Gastroesophageal sphincter (tissue), 4 donors: ENCODE data around the gene DCPS. TPM values are rescaled to one million over a fixed set of nuclear protein-coding genes. Genes with fewer than 3 reads are reported as not detected.
"Not testable (repeated sequence)": the region's sequence is repeated elsewhere in the genome, so short reads cannot be mapped to it uniquely, and the experiment has no call there.

Experiments
- ATAC-seq: fragments of 150-250 bp; one replicate; pipeline ENCODE4 v1.9.1; 2016; ENCODE audit warnings: mild to moderate bottlenecking, moderate library complexity
- H3K27ac ChIP-seq, 4 donors: fragments of 200-600 bp; sonication (generic) in 3 of 4; 1 replicate in 3 of 4; 2 replicates in 1 of 4; pipeline ENCODE4 v1.5.1; 2016 to 2019
- H3K27me3 ChIP-seq: fragments of 200-600 bp; sonication (generic); one replicate; pipeline ENCODE4 v1.5.1; 2019
- H3K36me3 ChIP-seq, 2 donors: fragments of 200-600 bp; sonication (generic); one replicate each; pipeline ENCODE4 v1.5.1; 2019; ENCODE audit warnings: control low read depth in 1 of 2
- H3K4me1 ChIP-seq, 3 donors: fragments of 200-600 bp; sonication (generic); 1 replicate in 2 of 3; 2 replicates in 1 of 3; pipeline ENCODE4 v1.5.1; 2016 to 2019; ENCODE audit warnings: control low read depth in 2 of 3
- H3K4me3 ChIP-seq, 2 donors: fragments of 200-600 bp; sonication (generic); one replicate each; pipeline ENCODE4 v1.5.1; 2019; ENCODE audit warnings: mild to moderate bottlenecking in 1 of 2, moderate library complexity in 1 of 2
- H3K9me3 ChIP-seq, 3 donors: fragments of 200-600 bp; sonication (generic); one replicate each; pipeline ENCODE4 v1.5.1; 2017 to 2019; ENCODE audit warnings: control low read depth in 2 of 3
- CTCF ChIP-seq, 4 experiments: fragments of 200-600 bp in 2 of 4; fragments of 450-650 bp in 2 of 4; sonication (generic) in 1 of 4; IDR thresholded peaks; one replicate each; pipeline ENCODE4 v1.5.1; 2017 to 2019; ENCODE audit warnings: antibody characterized with exemption in 4 of 4, mild to moderate bottlenecking in 2 of 4, moderate library complexity in 2 of 4
- EP300 ChIP-seq: sonication (generic); formaldehyde crosslinking; IDR thresholded peaks from one replicate; pipeline ENCODE4 v1.6.1; 2017; ENCODE audit warnings: antibody characterized with exemption, mild to moderate bottlenecking
- POLR2A ChIP-seq, 2 donors: fragments of 450-650 bp; IDR thresholded peaks; one replicate each; pipeline ENCODE4 v1.6.1; 2017; ENCODE audit warnings: antibody characterized with exemption in 2 of 2, mild to moderate bottlenecking in 2 of 2, moderate library complexity in 1 of 2
- POLR2AphosphoS5 ChIP-seq: sonication (generic); formaldehyde crosslinking; IDR thresholded peaks from one replicate; pipeline ENCODE4 v1.6.1; 2017; ENCODE audit warnings: antibody characterized with exemption
- WGBS, 2 donors: methylation state at CpG; one replicate each; pipeline ENCODE4 v1.1.5; 2018; ENCODE audit warnings: low coverage in 1 of 2; 5-methylcytosine and 5-hydroxymethylcytosine counted together
- total RNA-seq, 4 donors: library from RNA; depleted of rRNA; stranded (reverse); fragments of >200 nt; gene quantifications; one replicate each; pipeline ENCODE4 v1.1.0, GENCODE V29; 2016

The DCPS gene
- 10 to 100 TPM; 11.8 to 20.6 (median 15.9) TPM for total RNA-seq

- Histone ChIP-seq H3K36me3 (peaks cover 0 to 30% of the 10 kb centered on the region in 2 donors), H3K4me1 (peaks cover 0 to 36% (median 6%) of the 10 kb centered on the region in 3 donors), H3K9me3 (no peaks in the 10 kb centered on the region), H3K27ac (peak within 1 kb of the TSS; percentile 85 to 92 (median 88)), H3K4me3 (peak within 1 kb of the TSS; percentile 59 to 64), H3K27me3 (no peaks in the 10 kb centered on the region)
- WGBS, 2 donors = 1 to 3% methylated on average over 21 to 28 of the region's 61 CpGs
- ATAC-seq = peak; percentile 99
- TF ChIP-seq CTCF (IDR thresholded peaks at IDR 0.05) = no peak
- TF ChIP-seq POLR2AphosphoS5 = peak; percentile 71
- TF ChIP-seq EP300 = no peak
- TF ChIP-seq POLR2A (IDR thresholded peaks at IDR 0.05) = peak; percentile 62 to 63
These were observed at the start of gene DCPS for GRCh38 chr11:126303623-126304456. Gene DCPS (plus strand): TSS chr11:126304060. CDS start chr11:126304081, 21 bp downstream.

GRCh38 chr11:126254819-126255218 lies 49.0 kb upstream of the DCPS start:
- Histone ChIP-seq H3K4me3 (no peak overlapping the region), H3K27me3 (no peaks in the 10 kb centered on the region), H3K9me3 (no peaks in the 10 kb centered on the region), H3K36me3 (peaks cover 3 to 63% of the 10 kb centered on the region in 2 donors), H3K4me1 (no peaks in the 10 kb centered on the region), H3K27ac (no peak overlapping the region)
- TF ChIP-seq POLR2A (IDR thresholded peaks at IDR 0.05) = no peak
- TF ChIP-seq EP300 = no peak
- TF ChIP-seq POLR2AphosphoS5 = no peak
- TF ChIP-seq CTCF (IDR thresholded peaks at IDR 0.05) = no peak
- 20 to 100% methylated on average over 1 of the region's 1 CpG for WGBS, 2 donors
- no peak for ATAC-seq

- 86 to 100% methylated on average over 2 to 5 of the region's 5 CpGs for WGBS, 2 donors
- ATAC-seq, H3K9me3 ChIP-seq, H3K27me3 ChIP-seq, H3K4me1 ChIP-seq, H3K27ac ChIP-seq, H3K4me3 ChIP-seq: not testable (repeated sequence)
- H3K36me3 ChIP-seq = peaks cover 3 to 58% of the 10 kb centered on the region in 2 donors
These were observed 48.4 kb upstream of the DCPS start for GRCh38 chr11:126255507-126255906.

- Histone ChIP-seq H3K4me1 (no peaks in the 10 kb centered on the region), H3K27me3 (no peaks in the 10 kb centered on the region), H3K36me3 (peaks cover under 1 to 52% of the 10 kb centered on the region in 2 donors), H3K9me3 (no peaks in the 10 kb centered on the region), H3K27ac (no peak overlapping the region), H3K4me3 (no peak overlapping the region)
- no peak for ATAC-seq
- TF ChIP-seq EP300 (no peak), POLR2A (IDR thresholded peaks at IDR 0.05) (no peak), CTCF (IDR thresholded peaks at IDR 0.05) (no peak), POLR2AphosphoS5 (no peak)
- 90 to 93% methylated on average over 3 to 4 of the region's 4 CpGs for WGBS, 2 donors
These were observed 47.6 kb upstream of the DCPS start for GRCh38 chr11:126256216-126256615.

GRCh38 chr11:126257144-126257543 lies 46.7 kb upstream of the DCPS start:
- H3K36me3 ChIP-seq = peaks cover 1 to 53% of the 10 kb centered on the region in 2 donors
- H3K27ac ChIP-seq = no peak overlapping the region
- no peak for ATAC-seq
- no peak overlapping the region for H3K4me3 ChIP-seq
- no peaks in the 10 kb centered on the region for H3K4me1 ChIP-seq
- no peaks in the 10 kb centered on the region for H3K27me3 ChIP-seq
- H3K9me3 ChIP-seq = no peaks in the 10 kb centered on the region
- no peak for TF ChIP-seq EP300
- TF ChIP-seq CTCF (IDR thresholded peaks at IDR 0.05) = no peak
- TF ChIP-seq POLR2AphosphoS5 = no peak
- no peak for TF ChIP-seq POLR2A (IDR thresholded peaks at IDR 0.05)
- 84 to 88% methylated on average over 2 of the region's 2 CpGs for WGBS, 2 donors
